Thyroid gland (tissue), 4 donors: ENCODE data around the gene TIMM21.

Source experiments
- CTCF ChIP-seq, 6 experiments: fragments of 200-600 bp in 3 of 6; fragments of 450-650 bp in 3 of 6; sonication (generic) in 3 of 6; IDR thresholded peaks; one replicate each; pipeline ENCODE4 v1.5.1; 2016 to 2019; ENCODE audit warnings: antibody characterized with exemption in 6 of 6, mild to moderate bottlenecking in 2 of 6, inconsistent platforms in 1 of 6, moderate library complexity in 1 of 6
- POLR2A ChIP-seq, 2 donors: fragments of 450-650 bp; IDR thresholded peaks; one replicate each; pipeline ENCODE4 v1.6.1; 2017; ENCODE audit warnings: antibody characterized with exemption in 2 of 2, mild to moderate bottlenecking in 2 of 2, moderate library complexity in 1 of 2

- TF ChIP-seq POLR2A (IDR thresholded peaks at IDR 0.05) (no peak), CTCF (IDR thresholded peaks at IDR 0.05) (no peak)
Measured at GRCh38 chr18:74173434-74173750, 25.1 kb downstream of the TIMM21 start.
